ENCODE results near the gene APOC3. TPM values are rescaled to one million over a fixed set of nuclear protein-coding genes. Genes with fewer than 3 reads are reported as not detected.

The APOC3 gene
- total and polyA plus RNA-seq, 2 donors (not counting 1 experiment from before 2014, with no cell fraction given), result not detected

- no peaks in the 10 kb centered on the region for H3K27me3 ChIP-seq (ENCODE audit: control insufficient read depth, insufficient read depth, low read length)
- peaks cover 7% of the 10 kb centered on the region for H3K36me3 ChIP-seq (ENCODE audit: control insufficient read depth, insufficient read depth, low read length)
- H3K4me1 ChIP-seq (ENCODE audit: control insufficient read depth, extremely low read depth, insufficient read depth, low read length), result no peaks in the 10 kb centered on the region
- no peak overlapping the region for H3K4me2 ChIP-seq (ENCODE audit: extremely low read depth, insufficient read depth, low read length)
- no peak overlapping the region for H2AFZ ChIP-seq (ENCODE audit: low read length)
- TF ChIP-seq CTCF (conservative IDR thresholded peaks at IDR 0.05 in 1 of 2, IDR thresholded peaks at IDR 0.05 in 1 of 2; ENCODE audit: low read depth in 1 of 2, low read length in 2 of 2) (no peak), EZH2 (IDR thresholded peaks at IDR 0.05; ENCODE audit: low read length, missing control alignments) (no peak)
- H3K9me3 ChIP-seq (ENCODE audit: control insufficient read depth, insufficient read depth, low read depth, low read length), result no peaks in the 10 kb centered on the region
- H3K9ac ChIP-seq (ENCODE audit: insufficient read depth, low read length), result no peak overlapping the region
- H3K4me3 ChIP-seq (replicated peaks in 1 of 4; ENCODE audit: control extremely low read depth in 1 of 4, insufficient read depth in 1 of 4, low read depth in 3 of 4, low read length in 4 of 4), result no peak overlapping the region
- no peaks in the 10 kb centered on the region for H4K20me1 ChIP-seq (ENCODE audit: control insufficient read depth, extremely low read depth, insufficient read depth, low read length)
- DNase-seq (ENCODE audit: low read depth in 2 of 2), result no peak
- no peak overlapping the region for H3K27ac ChIP-seq (ENCODE audit: insufficient read depth, low read length)
- H3K79me2 ChIP-seq (ENCODE audit: control insufficient read depth, insufficient read depth, low read length), result no peaks in the 10 kb centered on the region
These were observed 12.4 kb downstream of the APOC3 start for GRCh38 chr11:116842117-116842516.

- H3K4me3 ChIP-seq (replicated peaks in 1 of 4; ENCODE audit: control extremely low read depth in 1 of 4, insufficient read depth in 1 of 4, low read depth in 3 of 4, low read length in 4 of 4), result no peak overlapping the region
- H3K9ac ChIP-seq (ENCODE audit: insufficient read depth, low read length), result no peak overlapping the region
- no peaks in the 10 kb centered on the region for H3K4me1 ChIP-seq (ENCODE audit: control insufficient read depth, extremely low read depth, insufficient read depth, low read length)
- DNase-seq (ENCODE audit: low read depth in 2 of 2), result no peak
- H2AFZ ChIP-seq (ENCODE audit: low read length), result no peak overlapping the region
- H4K20me1 ChIP-seq (ENCODE audit: control insufficient read depth, extremely low read depth, insufficient read depth, low read length), result no peaks in the 10 kb centered on the region
- H3K27ac ChIP-seq (ENCODE audit: insufficient read depth, low read length), result no peak overlapping the region
- H3K27me3 ChIP-seq (ENCODE audit: control insufficient read depth, insufficient read depth, low read length), result no peaks in the 10 kb centered on the region
- H3K9me3 ChIP-seq (ENCODE audit: control insufficient read depth, insufficient read depth, low read depth, low read length), result no peaks in the 10 kb centered on the region
- H3K4me2 ChIP-seq (ENCODE audit: extremely low read depth, insufficient read depth, low read length), result no peak overlapping the region
- TF ChIP-seq EZH2 (IDR thresholded peaks at IDR 0.05; ENCODE audit: low read length, missing control alignments) (no peak), CTCF (conservative IDR thresholded peaks at IDR 0.05 in 1 of 2, IDR thresholded peaks at IDR 0.05 in 1 of 2; ENCODE audit: low read depth in 1 of 2, low read length in 2 of 2) (no peak)
- H3K36me3 ChIP-seq (ENCODE audit: control insufficient read depth, insufficient read depth, low read length), result peaks cover 9% of the 10 kb centered on the region
- H3K79me2 ChIP-seq (ENCODE audit: control insufficient read depth, insufficient read depth, low read length), result no peaks in the 10 kb centered on the region
These were observed 13.2 kb downstream of the APOC3 start for GRCh38 chr11:116842909-116843308.

- peaks cover 9% of the 10 kb centered on the region for H3K36me3 ChIP-seq (ENCODE audit: control insufficient read depth, insufficient read depth, low read length)
- no peak for DNase-seq (ENCODE audit: low read depth in 2 of 2)
- no peak overlapping the region for H3K27ac ChIP-seq (ENCODE audit: insufficient read depth, low read length)
- H3K9me3 ChIP-seq (ENCODE audit: control insufficient read depth, insufficient read depth, low read depth, low read length), result no peaks in the 10 kb centered on the region
- no peaks in the 10 kb centered on the region for H4K20me1 ChIP-seq (ENCODE audit: control insufficient read depth, extremely low read depth, insufficient read depth, low read length)
- no peak overlapping the region for H2AFZ ChIP-seq (ENCODE audit: low read length)
- no peak overlapping the region for H3K9ac ChIP-seq (ENCODE audit: insufficient read depth, low read length)
- no peaks in the 10 kb centered on the region for H3K79me2 ChIP-seq (ENCODE audit: control insufficient read depth, insufficient read depth, low read length)
- H3K27me3 ChIP-seq (ENCODE audit: control insufficient read depth, insufficient read depth, low read length), result no peaks in the 10 kb centered on the region
- no peaks in the 10 kb centered on the region for H3K4me1 ChIP-seq (ENCODE audit: control insufficient read depth, extremely low read depth, insufficient read depth, low read length)
- H3K4me3 ChIP-seq (replicated peaks in 1 of 4; ENCODE audit: control extremely low read depth in 1 of 4, insufficient read depth in 1 of 4, low read depth in 3 of 4, low read length in 4 of 4), result no peak overlapping the region
- H3K4me2 ChIP-seq (ENCODE audit: extremely low read depth, insufficient read depth, low read length), result no peak overlapping the region
- TF ChIP-seq EZH2 (IDR thresholded peaks at IDR 0.05; ENCODE audit: low read length, missing control alignments) (no peak), CTCF (conservative IDR thresholded peaks at IDR 0.05 in 1 of 2, IDR thresholded peaks at IDR 0.05 in 1 of 2; ENCODE audit: low read depth in 1 of 2, low read length in 2 of 2) (no peak)
These were observed 14.0 kb downstream of the APOC3 start for GRCh38 chr11:116843661-116844060.

All from fibroblast of lung (primary cell).